ENCODE results near the gene DNM3. TPM values are rescaled to one million over a fixed set of nuclear protein-coding genes. Genes with fewer than 3 reads are reported as not detected.

The DNM3 gene
- total RNA-seq, 1 donor from 2014 or later: 4.7 TPM

GRCh38 chr1:172238158-172238557, 396.9 kb downstream of the DNM3 start:
- Histone ChIP-seq H3K4me1 (ENCODE audit: insufficient read depth, low read length) (no peaks in the 10 kb centered on the region), H3K9me3 (ENCODE audit: insufficient read depth, low read depth, low read length) (no peaks in the 10 kb centered on the region), H3K4me3 (ENCODE audit: insufficient read depth, low read depth, low read length) (no peak overlapping the region), H3K27me3 (ENCODE audit: insufficient read depth, low read length) (no peaks in the 10 kb centered on the region), H2AFZ (ENCODE audit: low read depth, low read length) (no peak overlapping the region), H3K4me2 (ENCODE audit: low read length) (no peak overlapping the region), H3K36me3 (ENCODE audit: insufficient read depth, low read length) (no peaks in the 10 kb centered on the region), H3K27ac (ENCODE audit: low read depth, low read length) (no peak overlapping the region), H3K9ac (ENCODE audit: low read length) (no peak overlapping the region), H3K79me2 (ENCODE audit: insufficient read depth, low read length) (no peaks in the 10 kb centered on the region), H4K20me1 (ENCODE audit: insufficient read depth, low read length) (no peaks in the 10 kb centered on the region)
- Mint-ChIP-seq H3K4me3 (ENCODE audit: unreplicated experiment) (no peak overlapping the region), H3K27ac (ENCODE audit: unreplicated experiment) (no peak overlapping the region), H3K9me3 (ENCODE audit: unreplicated experiment) (no peaks in the 10 kb centered on the region), H3K36me3 (ENCODE audit: low read depth, unreplicated experiment) (no peaks in the 10 kb centered on the region), H3K27me3 (ENCODE audit: low read depth, unreplicated experiment) (no peaks in the 10 kb centered on the region), H3K4me1 (ENCODE audit: low read depth, unreplicated experiment) (no peaks in the 10 kb centered on the region)
- no peak for FAIRE-seq
- TF ChIP-seq EZH2 (IDR thresholded peaks at IDR 0.05; ENCODE audit: insufficient read depth, low read length): no peak
- TF ChIP-seq, protein P1, sequence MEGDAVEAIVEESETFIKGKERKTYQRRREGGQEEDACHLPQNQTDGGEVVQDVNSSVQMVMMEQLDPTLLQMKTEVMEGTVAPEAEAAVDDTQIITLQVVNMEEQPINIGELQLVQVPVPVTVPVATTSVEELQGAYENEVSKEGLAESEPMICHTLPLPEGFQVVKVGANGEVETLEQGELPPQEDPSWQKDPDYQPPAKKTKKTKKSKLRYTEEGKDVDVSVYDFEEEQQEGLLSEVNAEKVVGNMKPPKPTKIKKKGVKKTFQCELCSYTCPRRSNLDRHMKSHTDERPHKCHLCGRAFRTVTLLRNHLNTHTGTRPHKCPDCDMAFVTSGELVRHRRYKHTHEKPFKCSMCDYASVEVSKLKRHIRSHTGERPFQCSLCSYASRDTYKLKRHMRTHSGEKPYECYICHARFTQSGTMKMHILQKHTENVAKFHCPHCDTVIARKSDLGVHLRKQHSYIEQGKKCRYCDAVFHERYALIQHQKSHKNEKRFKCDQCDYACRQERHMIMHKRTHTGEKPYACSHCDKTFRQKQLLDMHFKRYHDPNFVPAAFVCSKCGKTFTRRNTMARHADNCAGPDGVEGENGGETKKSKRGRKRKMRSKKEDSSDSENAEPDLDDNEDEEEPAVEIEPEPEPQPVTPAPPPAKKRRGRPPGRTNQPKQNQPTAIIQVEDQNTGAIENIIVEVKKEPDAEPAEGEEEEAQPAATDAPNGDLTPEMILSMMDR (IDR thresholded peaks at IDR 0.05; ENCODE audit: insufficient read depth, low read depth, low read length): no peak
- DNase-seq (ENCODE audit: low read depth): no peak

- H3K4me2 ChIP-seq (ENCODE audit: low read length): no peak overlapping the region
- Mint-ChIP-seq H3K9me3 (ENCODE audit: unreplicated experiment) (no peaks in the 10 kb centered on the region), H3K4me3 (ENCODE audit: unreplicated experiment) (no peak overlapping the region), H3K36me3 (ENCODE audit: low read depth, unreplicated experiment) (no peaks in the 10 kb centered on the region), H3K27ac (ENCODE audit: unreplicated experiment) (no peak overlapping the region), H3K27me3 (ENCODE audit: low read depth, unreplicated experiment) (no peaks in the 10 kb centered on the region), H3K4me1 (ENCODE audit: low read depth, unreplicated experiment) (no peaks in the 10 kb centered on the region)
- no peaks in the 10 kb centered on the region for H3K79me2 ChIP-seq (ENCODE audit: insufficient read depth, low read length)
- no peaks in the 10 kb centered on the region for H3K27me3 ChIP-seq (ENCODE audit: insufficient read depth, low read length)
- H3K4me1 ChIP-seq (ENCODE audit: insufficient read depth, low read length): no peaks in the 10 kb centered on the region
- no peak overlapping the region for H3K4me3 ChIP-seq (ENCODE audit: insufficient read depth, low read depth, low read length)
- no peaks in the 10 kb centered on the region for H4K20me1 ChIP-seq (ENCODE audit: insufficient read depth, low read length)
- no peak overlapping the region for H2AFZ ChIP-seq (ENCODE audit: low read depth, low read length)
- TF ChIP-seq, protein P1 (IDR thresholded peaks at IDR 0.05; ENCODE audit: insufficient read depth, low read depth, low read length): no peak
- no peak for TF ChIP-seq EZH2 (IDR thresholded peaks at IDR 0.05; ENCODE audit: insufficient read depth, low read length)
- FAIRE-seq: no peak
- no peak overlapping the region for H3K9ac ChIP-seq (ENCODE audit: low read length)
- no peak overlapping the region for H3K27ac ChIP-seq (ENCODE audit: low read depth, low read length)
- no peaks in the 10 kb centered on the region for H3K9me3 ChIP-seq (ENCODE audit: insufficient read depth, low read depth, low read length)
- no peak for DNase-seq (ENCODE audit: low read depth)
- H3K36me3 ChIP-seq (ENCODE audit: insufficient read depth, low read length): no peaks in the 10 kb centered on the region
Measured at GRCh38 chr1:172238965-172239364, 397.7 kb downstream of the DNM3 start.

DNA sequence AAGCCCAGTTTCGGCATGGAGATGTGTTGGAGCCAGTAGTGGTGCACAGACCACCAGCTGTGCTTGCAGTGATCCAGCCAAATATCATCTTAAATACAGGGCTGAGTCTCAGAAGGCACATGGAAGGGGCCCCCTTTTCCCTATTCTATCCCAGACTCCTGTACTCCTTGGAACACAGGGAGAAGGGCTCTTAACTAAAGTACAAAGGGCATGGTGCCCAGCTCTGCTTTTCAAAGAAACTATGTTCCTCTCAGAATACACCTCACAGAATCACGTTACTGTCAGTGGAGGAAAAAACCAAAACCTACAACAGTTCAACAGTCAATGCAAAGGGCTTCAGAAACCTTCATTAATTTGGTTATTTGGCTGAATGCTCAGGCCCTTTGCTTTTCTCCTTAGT, 398.6 kb downstream of the DNM3 start:
- no peak for DNase-seq (ENCODE audit: low read depth)
- no peak for TF ChIP-seq EZH2 (IDR thresholded peaks at IDR 0.05; ENCODE audit: insufficient read depth, low read length)
- TF ChIP-seq, protein P1 (IDR thresholded peaks at IDR 0.05; ENCODE audit: insufficient read depth, low read depth, low read length): no peak
- FAIRE-seq: no peak
- Mint-ChIP-seq H3K36me3 (ENCODE audit: low read depth, unreplicated experiment) (no peaks in the 10 kb centered on the region), H3K4me3 (ENCODE audit: unreplicated experiment) (no peak overlapping the region), H3K27ac (ENCODE audit: unreplicated experiment) (no peak overlapping the region), H3K9me3 (ENCODE audit: unreplicated experiment) (no peaks in the 10 kb centered on the region), H3K4me1 (ENCODE audit: low read depth, unreplicated experiment) (no peaks in the 10 kb centered on the region), H3K27me3 (ENCODE audit: low read depth, unreplicated experiment) (no peaks in the 10 kb centered on the region)
- no peak overlapping the region for H3K4me3 ChIP-seq (ENCODE audit: insufficient read depth, low read depth, low read length)
- no peak overlapping the region for H3K27ac ChIP-seq (ENCODE audit: low read depth, low read length)
- H3K4me2 ChIP-seq (ENCODE audit: low read length): no peak overlapping the region
- no peak overlapping the region for H3K9ac ChIP-seq (ENCODE audit: low read length)
- no peaks in the 10 kb centered on the region for H4K20me1 ChIP-seq (ENCODE audit: insufficient read depth, low read length)
- H3K9me3 ChIP-seq (ENCODE audit: insufficient read depth, low read depth, low read length): no peaks in the 10 kb centered on the region
- no peaks in the 10 kb centered on the region for H3K36me3 ChIP-seq (ENCODE audit: insufficient read depth, low read length)
- no peaks in the 10 kb centered on the region for H3K4me1 ChIP-seq (ENCODE audit: insufficient read depth, low read length)
- H2AFZ ChIP-seq (ENCODE audit: low read depth, low read length): no peak overlapping the region
- H3K27me3 ChIP-seq (ENCODE audit: insufficient read depth, low read length): no peaks in the 10 kb centered on the region
- no peaks in the 10 kb centered on the region for H3K79me2 ChIP-seq (ENCODE audit: insufficient read depth, low read length)
